Osteoblast (primary cell): Measurements from ENCODE around the gene BMX. TPM values are rescaled to one million over a fixed set of nuclear protein-coding genes. Genes with fewer than 3 reads are reported as not detected.

ENCODE experiments used
- DNase-seq: peaks from one replicate; pipeline ENCODE4 v3.0.0; 2011; ENCODE audit warnings: low spot score, mixed read lengths; ENCODE audit not compliant: insufficient read length; ENCODE audit errors: missing footprints
- H2AFZ ChIP-seq: 2 replicates; pipeline ENCODE4 v1.6.0; 2011; ENCODE audit warnings: mild to moderate bottlenecking, low read length
- H3K27ac ChIP-seq: 2 replicates; pipeline ENCODE4 v1.5.1; 2011; ENCODE audit warnings: mild to moderate bottlenecking, low read depth, low read length, moderate library complexity
- H3K27me3 ChIP-seq: 2 replicates; pipeline ENCODE4 v1.6.0; 2012; ENCODE audit warnings: mild to moderate bottlenecking, control low read depth, inconsistent platforms, low read length, moderate library complexity; ENCODE audit not compliant: insufficient read depth
- H3K36me3 ChIP-seq: 2 replicates; pipeline ENCODE4 v1.5.1; 2011; ENCODE audit warnings: mild to moderate bottlenecking, low read length, control low read depth, moderate library complexity; ENCODE audit not compliant: insufficient read depth
- H3K4me1 ChIP-seq: 2 replicates; pipeline ENCODE4 v1.5.1; 2011; ENCODE audit warnings: mild to moderate bottlenecking, low read length, control low read depth, moderate library complexity; ENCODE audit not compliant: insufficient read depth
- H3K4me2 ChIP-seq: 2 replicates; pipeline ENCODE4 v1.6.0; 2011; ENCODE audit warnings: mild to moderate bottlenecking, low read length; ENCODE audit not compliant: insufficient read depth
- H3K4me3 ChIP-seq: fragments of 200-600 bp; sonication (generic); 3 replicates; pipeline ENCODE4 v1.5.1; 2012; ENCODE audit warnings: mild to moderate bottlenecking, low read length, inconsistent platforms; ENCODE audit not compliant: insufficient read depth
- H3K79me2 ChIP-seq: 2 replicates; pipeline ENCODE4 v1.6.0; 2012; ENCODE audit warnings: mild to moderate bottlenecking, low read length, control low read depth, inconsistent platforms; ENCODE audit not compliant: insufficient read depth
- H3K9me3 ChIP-seq: 2 replicates; pipeline ENCODE4 v1.5.1; 2011; ENCODE audit warnings: low read depth, low read length, control low read depth
- H4K20me1 ChIP-seq: 2 replicates; pipeline ENCODE4 v1.6.0; 2012; ENCODE audit warnings: mild to moderate bottlenecking, low read length, control low read depth; ENCODE audit not compliant: insufficient read depth
- total RNA-seq: library from RNA; depleted of rRNA; stranded (reverse); fragments of >200 nt; gene quantifications from 2 replicates; pipeline ENCODE4 v1.2.3, GENCODE V29; 2012
- TF ChIP-seq, protein P1 (sequence below): IDR thresholded peaks from 2 replicates; pipeline ENCODE4 v1.5.1; 2011; ENCODE audit warnings: mild to moderate bottlenecking, low read depth, low read length, moderate library complexity; ENCODE audit errors: extremely low read depth

Gene BMX
- total RNA-seq, 1 donor = not detected

DNA sequence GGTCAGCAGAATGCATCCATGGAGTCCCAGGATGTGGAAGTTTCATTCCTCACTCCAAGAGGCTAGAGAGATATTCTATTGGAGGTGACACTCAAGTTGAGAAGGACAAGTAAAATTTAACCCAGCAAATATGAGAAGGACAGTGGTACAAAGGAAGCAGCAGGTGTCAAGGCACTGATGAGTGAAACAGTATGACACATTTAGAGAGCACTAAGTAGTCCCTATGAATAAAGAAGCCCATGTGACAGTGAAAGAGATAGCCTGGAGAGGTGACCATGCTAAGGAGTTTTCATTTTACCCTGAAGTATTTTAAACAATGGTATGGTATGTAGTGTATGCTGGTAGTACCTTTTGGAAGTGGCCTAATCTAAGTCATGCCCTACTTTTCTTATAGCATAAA lies 9.2 kb downstream of the BMX start:
- Histone ChIP-seq H3K4me3 (no peak overlapping the region), H3K9me3 (no peaks in the 10 kb centered on the region), H3K36me3 (no peaks in the 10 kb centered on the region), H3K27ac (no peak overlapping the region), H2AFZ (no peak overlapping the region), H3K4me2 (no peak overlapping the region), H3K4me1 (no peaks in the 10 kb centered on the region), H3K27me3 (peaks cover 10% of the 10 kb centered on the region), H3K79me2 (no peaks in the 10 kb centered on the region), H4K20me1 (no peaks in the 10 kb centered on the region)
- no peak for DNase-seq
- TF ChIP-seq, protein P1, sequence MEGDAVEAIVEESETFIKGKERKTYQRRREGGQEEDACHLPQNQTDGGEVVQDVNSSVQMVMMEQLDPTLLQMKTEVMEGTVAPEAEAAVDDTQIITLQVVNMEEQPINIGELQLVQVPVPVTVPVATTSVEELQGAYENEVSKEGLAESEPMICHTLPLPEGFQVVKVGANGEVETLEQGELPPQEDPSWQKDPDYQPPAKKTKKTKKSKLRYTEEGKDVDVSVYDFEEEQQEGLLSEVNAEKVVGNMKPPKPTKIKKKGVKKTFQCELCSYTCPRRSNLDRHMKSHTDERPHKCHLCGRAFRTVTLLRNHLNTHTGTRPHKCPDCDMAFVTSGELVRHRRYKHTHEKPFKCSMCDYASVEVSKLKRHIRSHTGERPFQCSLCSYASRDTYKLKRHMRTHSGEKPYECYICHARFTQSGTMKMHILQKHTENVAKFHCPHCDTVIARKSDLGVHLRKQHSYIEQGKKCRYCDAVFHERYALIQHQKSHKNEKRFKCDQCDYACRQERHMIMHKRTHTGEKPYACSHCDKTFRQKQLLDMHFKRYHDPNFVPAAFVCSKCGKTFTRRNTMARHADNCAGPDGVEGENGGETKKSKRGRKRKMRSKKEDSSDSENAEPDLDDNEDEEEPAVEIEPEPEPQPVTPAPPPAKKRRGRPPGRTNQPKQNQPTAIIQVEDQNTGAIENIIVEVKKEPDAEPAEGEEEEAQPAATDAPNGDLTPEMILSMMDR = no peak

DNA sequence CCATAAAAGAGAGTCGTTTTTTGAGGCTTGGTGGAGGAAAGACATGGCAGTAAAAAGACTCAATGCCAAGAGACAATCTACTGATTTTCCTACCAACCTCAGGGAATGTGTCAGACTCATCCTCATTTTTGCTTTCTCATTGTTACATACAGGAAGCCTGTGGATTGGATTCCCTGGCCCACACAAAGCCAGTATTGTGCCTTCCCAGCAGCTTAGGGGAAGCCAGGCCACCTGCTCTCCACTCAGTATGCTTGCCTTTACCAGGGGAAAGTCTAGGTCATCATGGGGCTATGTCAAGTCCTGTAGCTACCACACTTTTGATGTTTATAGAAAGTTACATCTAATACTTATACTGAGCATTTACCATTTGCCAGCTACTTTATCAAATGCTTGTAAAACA lies 11.0 kb downstream of the BMX start:
- H3K27ac ChIP-seq = no peak overlapping the region
- no peak for DNase-seq
- H3K27me3 ChIP-seq = peaks cover 3% of the 10 kb centered on the region
- no peaks in the 10 kb centered on the region for H3K9me3 ChIP-seq
- H2AFZ ChIP-seq = no peak overlapping the region
- H3K4me2 ChIP-seq = no peak overlapping the region
- no peaks in the 10 kb centered on the region for H3K4me1 ChIP-seq
- H3K36me3 ChIP-seq = no peaks in the 10 kb centered on the region
- H3K4me3 ChIP-seq = no peak overlapping the region
- H4K20me1 ChIP-seq = no peaks in the 10 kb centered on the region
- H3K79me2 ChIP-seq = no peaks in the 10 kb centered on the region
- TF ChIP-seq, protein P1 = no peak

DNA sequence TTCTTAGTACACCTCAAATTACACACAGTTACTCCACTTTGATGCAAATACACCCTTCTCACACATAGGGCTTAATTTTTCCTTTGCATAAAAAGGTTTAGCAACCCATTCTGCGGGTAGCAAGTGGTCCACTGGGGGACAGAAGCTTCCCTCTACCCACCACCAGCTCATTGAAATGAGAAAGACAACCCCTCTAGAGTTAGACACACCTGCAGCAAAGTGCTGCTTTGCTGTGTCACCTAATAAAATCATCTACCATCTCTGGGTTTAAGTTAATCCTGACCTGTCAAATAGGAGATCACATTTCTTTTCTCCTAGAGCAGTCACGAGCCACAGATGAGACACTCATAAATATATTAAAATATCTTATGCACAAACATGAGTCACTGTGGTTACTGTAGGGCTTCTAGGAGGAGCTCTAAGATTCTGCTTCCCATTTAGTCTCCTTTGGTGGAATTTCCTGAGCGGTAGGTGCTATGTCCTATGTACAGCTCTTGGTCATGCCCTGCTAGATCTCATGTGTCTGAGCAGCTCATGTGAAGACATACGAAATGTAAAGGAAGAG lies 11.9 kb downstream of the BMX start:
- no peaks in the 10 kb centered on the region for H3K36me3 ChIP-seq
- H2AFZ ChIP-seq = no peak overlapping the region
- H3K4me1 ChIP-seq = no peaks in the 10 kb centered on the region
- H3K27me3 ChIP-seq = peaks cover 3% of the 10 kb centered on the region
- no peak overlapping the region for H3K4me2 ChIP-seq
- TF ChIP-seq, protein P1 = no peak
- H3K9me3 ChIP-seq = no peaks in the 10 kb centered on the region
- DNase-seq = no peak
- H4K20me1 ChIP-seq = no peaks in the 10 kb centered on the region
- no peaks in the 10 kb centered on the region for H3K79me2 ChIP-seq
- H3K4me3 ChIP-seq = no peak overlapping the region
- no peak overlapping the region for H3K27ac ChIP-seq

DNA sequence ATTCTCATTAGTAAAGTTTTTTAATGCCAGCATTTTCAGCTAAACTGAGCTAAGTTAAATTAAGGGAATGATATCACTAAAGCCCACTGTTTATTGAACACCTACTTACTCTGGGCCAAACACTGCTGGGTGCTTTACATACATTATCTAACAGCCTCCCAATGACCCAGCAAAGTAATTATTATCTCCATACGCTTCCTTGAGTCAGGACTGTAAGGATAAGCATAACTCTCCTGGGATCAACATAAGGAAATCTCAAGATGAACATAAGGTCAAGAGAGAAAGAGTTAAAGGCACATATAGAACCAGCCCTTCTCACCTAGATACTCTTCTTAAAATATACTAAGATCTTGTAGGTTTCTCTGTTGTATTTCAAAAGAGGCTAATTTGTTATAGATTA lies 13.7 kb downstream of the BMX start:
- Histone ChIP-seq H3K4me1 (no peaks in the 10 kb centered on the region), H3K9me3 (no peaks in the 10 kb centered on the region)
- TF ChIP-seq, protein P1 = no peak

More for the DNA sequence above, 13.7 kb downstream of the BMX start:
- H3K27ac ChIP-seq = no peak overlapping the region
- H3K79me2 ChIP-seq = no peaks in the 10 kb centered on the region
- no peak for DNase-seq
- no peaks in the 10 kb centered on the region for H3K36me3 ChIP-seq
- no peak overlapping the region for H3K4me3 ChIP-seq
- H3K27me3 ChIP-seq = peaks cover 3% of the 10 kb centered on the region
- H2AFZ ChIP-seq = no peak overlapping the region
- no peaks in the 10 kb centered on the region for H4K20me1 ChIP-seq
- no peak overlapping the region for H3K4me2 ChIP-seq
